GM12878 (cell line): ENCODE measurements around the gene RPS6KA4. TPM values are rescaled to one million over a fixed set of nuclear protein-coding genes. Genes with fewer than 3 reads are reported as not detected.

Source experiments
- ATAC-seq: fragments of 200-7000 bp; cut with Tn5 transposase; 3 replicates; pipeline ENCODE4 v1.9.1; 2020; ENCODE audit warnings: mild to moderate bottlenecking, moderate library complexity
- BruUV-seq: library from RNA; stranded (reverse); fragments of 400-500 nt; replicated peaks from 2 replicates; lab custom pipeline; 2021; lab: Mats Ljungman, UMichigan
- CTCF ChIA-PET: fragments of 300-600 bp; sonication (Branson Sonifier 250); formaldehyde crosslinking; extraction: SDS; loops from one replicate; lab custom pipeline; 2021; ENCODE audit warnings: inconsistent platforms; lab: Yijun Ruan, JAX
- POLR2A ChIA-PET: fragments of 350-600 bp; formaldehyde crosslinking; extraction: SDS; loops from one replicate; lab custom pipeline; 2021; ENCODE audit warnings: inconsistent platforms; lab: Charles Lee
- RAD21 ChIA-PET: fragments of 300-600 bp; sonication (Branson Sonifier 250); formaldehyde crosslinking; loops from one replicate; lab custom pipeline; 2023; ENCODE audit warnings: antibody characterized with exemption; ENCODE audit not compliant: unreplicated experiment; lab: Charles Lee
- SMC1A ChIA-PET: fragments of 300-600 bp; sonication (Branson Sonifier 250); formaldehyde crosslinking; loops from one replicate; lab custom pipeline; 2023; ENCODE audit not compliant: unreplicated experiment, uncharacterized antibody; lab: Charles Lee
- DNase-seq: peaks from one replicate; pipeline ENCODE4 v3.0.0-alpha.2; 2011; ENCODE audit warnings: low read depth, low spot score
- FAIRE-seq: peaks from 3 replicates; lab custom pipeline; 2011; peaks lifted over from hg19 to GRCh38; lab: Jason Lieb, UNC
- H2AFZ ChIP-seq: 2 replicates; pipeline ENCODE4 v1.6.0; 2011; ENCODE audit warnings: low read depth, low read length, control low read depth; ENCODE audit not compliant: control insufficient read depth
- H3K27ac ChIP-seq: 2 replicates; pipeline ENCODE4 v1.5.1; 2011; ENCODE audit warnings: control low read depth; ENCODE audit not compliant: control insufficient read depth, insufficient read depth
- H3K27me3 ChIP-seq, 2 experiments: replicated peaks in 1 of 2; 2 replicates each; pipeline versions ENCODE4 v1.6.0 to v1.6.1; 2011; ENCODE audit warnings: low read length in 1 of 2; ENCODE audit not compliant: control insufficient read depth in 2 of 2, insufficient read depth in 2 of 2
- H3K36me3 ChIP-seq, 2 experiments: 2 replicates each; pipeline ENCODE4 v1.5.1; 2011; ENCODE audit warnings: low read length in 1 of 2; ENCODE audit not compliant: control insufficient read depth in 2 of 2, insufficient read depth in 2 of 2
- H3K4me1 ChIP-seq: 2 replicates; pipeline ENCODE4 v1.6.1; 2011; ENCODE audit warnings: mild to moderate bottlenecking, low read length, moderate library complexity, mixed read lengths; ENCODE audit not compliant: control insufficient read depth, insufficient read depth
- H3K4me2 ChIP-seq: 2 replicates; pipeline ENCODE4 v1.6.0; 2011; ENCODE audit warnings: control low read depth; ENCODE audit not compliant: control insufficient read depth, insufficient read depth
- H3K4me3 ChIP-seq: fragments of 200-600 bp; sonication (generic); 2 replicates; pipeline ENCODE4 v1.5.1; 2016
- H3K79me2 ChIP-seq: 2 replicates; pipeline ENCODE4 v1.6.0; 2011; ENCODE audit warnings: low read length; ENCODE audit not compliant: control insufficient read depth, insufficient read depth
- H3K9ac ChIP-seq: 2 replicates; pipeline ENCODE4 v1.8.0; 2011; ENCODE audit warnings: low read length, control low read depth, mixed read lengths; ENCODE audit not compliant: control insufficient read depth, insufficient read depth
- H3K9me3 ChIP-seq: replicated peaks from 3 replicates; pipeline ENCODE4 v1.5.1; 2011; ENCODE audit warnings: mild to moderate bottlenecking, low read length; ENCODE audit not compliant: control insufficient read depth, insufficient read depth
- H4K20me1 ChIP-seq: 2 replicates; pipeline ENCODE4 v1.6.0; 2011; ENCODE audit not compliant: control insufficient read depth, insufficient read depth
- ATF7 ChIP-seq: fragments of 450-650 bp; IDR thresholded peaks from 2 replicates; pipeline ENCODE4 v1.6.1; 2016; ENCODE audit warnings: low read depth, mild to moderate bottlenecking
- BACH1 ChIP-seq: fragments of 450-650 bp; IDR thresholded peaks from 2 replicates; pipeline ENCODE4 v1.6.1; 2017; ENCODE audit warnings: mild to moderate bottlenecking, borderline replicate concordance
- CBFB ChIP-seq: IDR thresholded peaks from 2 replicates; pipeline ENCODE4 v1.6.1; 2016; ENCODE audit warnings: antibody characterized with exemption, low read depth
- DPF2 ChIP-seq: fragments of 450-650 bp; IDR thresholded peaks from 2 replicates; pipeline ENCODE4 v1.6.1; 2017; ENCODE audit warnings: mild to moderate bottlenecking
- E4F1 ChIP-seq: fragments of 450-650 bp; IDR thresholded peaks from 2 replicates; pipeline ENCODE4 v1.6.1; 2018; ENCODE audit warnings: borderline replicate concordance, mild to moderate bottlenecking; ENCODE audit not compliant: partially characterized antibody
- EP300 ChIP-seq, 2 experiments: fragments of 150-350 bp in 1 of 2; IDR thresholded peaks; 2 replicates each; pipeline ENCODE4 v1.6.1; 2011 to 2012; ENCODE audit warnings: low read depth in 2 of 2, low read length in 2 of 2, borderline replicate concordance in 1 of 2, improper control_type of control experiment in 1 of 2, inconsistent platforms in 1 of 2; ENCODE audit not compliant: control insufficient read depth in 1 of 2
- ESRRA ChIP-seq: IDR thresholded peaks from 2 replicates; pipeline ENCODE4 v1.6.1; 2012; ENCODE audit warnings: mild to moderate bottlenecking, low read length, improper control_type of control experiment
- FOXM1 ChIP-seq: IDR thresholded peaks from 2 replicates; pipeline ENCODE4 v1.6.1; 2012; ENCODE audit warnings: low read depth, mild to moderate bottlenecking, inconsistent platforms, low read length, moderate library complexity
- JUNB ChIP-seq: IDR thresholded peaks from 2 replicates; pipeline ENCODE4 v1.6.1; 2016; ENCODE audit warnings: antibody characterized with exemption, mild to moderate bottlenecking
- KLF5 ChIP-seq: fragments of 450-650 bp; IDR thresholded peaks from 2 replicates; pipeline ENCODE4 v1.6.1; 2014; ENCODE audit warnings: mild to moderate bottlenecking; ENCODE audit not compliant: partially characterized antibody
- MEF2B ChIP-seq: fragments of 450-650 bp; IDR thresholded peaks from 2 replicates; pipeline ENCODE4 v1.6.1; 2018; ENCODE audit warnings: mild to moderate bottlenecking, moderate library complexity; ENCODE audit not compliant: partially characterized antibody, poor library complexity, severe bottlenecking
- NFYB ChIP-seq: IDR thresholded peaks from 2 replicates; pipeline ENCODE4 v1.6.1; 2011; ENCODE audit warnings: low read depth, mild to moderate bottlenecking, low read length, improper control_type of control experiment, moderate library complexity; ENCODE audit not compliant: insufficient read depth
- PRDM15 ChIP-seq: fragments of 450-650 bp; formaldehyde crosslinking; IDR thresholded peaks from 2 replicates; pipeline ENCODE4 v1.4.0; 2020; ENCODE audit warnings: mild to moderate bottlenecking, moderate library complexity
- RELA ChIP-seq: fragments of 450-650 bp; IDR thresholded peaks from 2 replicates; pipeline ENCODE4 v1.8.0; 2014; ENCODE audit warnings: borderline replicate concordance; ENCODE audit not compliant: partially characterized antibody
- SP1 ChIP-seq: IDR thresholded peaks from one replicate; pipeline ENCODE4 v1.6.1; 2011; ENCODE audit warnings: low read depth, low read length
- TARDBP ChIP-seq: IDR thresholded peaks from 2 replicates; pipeline ENCODE4 v1.6.1; 2016; ENCODE audit warnings: borderline replicate concordance
- WGBS: methylation state at CpG from one replicate; pipeline ENCODE4 v1.1.6; 2016; ENCODE audit warnings: low lambda C conversion rate; ENCODE audit not compliant: insufficient replicate concordance, insufficient coverage; ENCODE audit errors: missing lambda C conversion rate; 5-methylcytosine and 5-hydroxymethylcytosine counted together
- in situ Hi-C: fragments of 300-500 bp; cut with MboI; formaldehyde crosslinking; loops from 9 replicates; pipeline ENCODE4 v1.14.3; 2018; ENCODE audit warnings: mixed read lengths
- intact Hi-C: fragments of 100-400 bp; cut with micrococcal nuclease; formaldehyde crosslinking; loops from one replicate; pipeline ENCODE4 v1.14.2; 2022; ENCODE audit not compliant: unreplicated experiment
- polyA plus RNA-seq, 11 experiments: library from polyadenylated mRNA; depleted of rRNA in 4 of 11; unstranded in 6 of 11; stranded (reverse) in 5 of 11; fragments of >200 nt; fragmentation: Nextera tagmentation in 4 of 11; fragmentation: Illumina TruSeq in 1 of 11; extraction: Ambion mirVana in 4 of 11; extraction: Trizol in 1 of 11; gene quantifications; 1 replicate in 1 of 11; 2 replicates in 10 of 11; pipeline versions ENCODE4 v1.2.1 to v1.2.3, GENCODE V29; 2011 to 2016; ENCODE audit warnings: inconsistent platforms in 2 of 11, missing spikeins in 2 of 11, low read depth in 1 of 11
- total RNA-seq, 4 experiments: library from RNA; depleted of rRNA in 3 of 4; stranded (reverse); fragments of >200 nt in 3 of 4; fragmentation: Illumina TruSeq in 1 of 4; extraction: Trizol in 1 of 4; gene quantifications; 2 replicates each; pipeline versions ENCODE4 v1.2.1 to v1.2.3, GENCODE V29; 2013 to 2021

RPS6KA4 gene
- total and polyA plus RNA-seq, 10 of the 15 experiments (the other 5 are each of a cell fraction or from before 2014, with no cell fraction given), result 0.34 to 32.6 (median 11.3) TPM

- TF ChIP-seq MEF2B (no peak), SP1 (no peak), TARDBP (no peak), FOXM1 (no peak)
Observed at GRCh38 chr11:64382047-64382446, 23.1 kb downstream of the RPS6KA4 start (continued).

- ChIA-PET SMC1A (no interaction called here), POLR2A (interaction anchor here (0.6 kb wide), 1 partner anchor 369 kb away, joined by 3 read pairs; no protein-coding TSS in a partner anchor), RAD21 (no interaction called here), CTCF (no interaction called here)
- H3K4me1 ChIP-seq, result no peaks in the 10 kb centered on the region
- H3K4me2 ChIP-seq, result no peak overlapping the region
- DNase-seq (no peak), FAIRE-seq (no peak), ATAC-seq (no peak)
- H3K36me3 ChIP-seq, result no peaks in the 10 kb centered on the region
- H3K27ac ChIP-seq, result no peak overlapping the region
- H3K4me3 ChIP-seq, result no peak overlapping the region
- no peaks in the 10 kb centered on the region for H3K9me3 ChIP-seq
- BruUV-seq, result no TSS peak
- H4K20me1 ChIP-seq, result no peaks in the 10 kb centered on the region
- no peak overlapping the region for H3K9ac ChIP-seq
- peaks cover 0 to 2% of the 10 kb centered on the region in 2 experiments; a peak in 2 of 4 replicates for H3K27me3 ChIP-seq
- 39% methylated on average over 8 of the region's 8 CpGs for WGBS
- H2AFZ ChIP-seq, result no peak overlapping the region
- no peaks in the 10 kb centered on the region for H3K79me2 ChIP-seq
- in situ Hi-C loops (no loop called here), intact Hi-C loops (no loop called here)
- TF ChIP-seq CBFB (no peak), DPF2 (no peak), KLF5 (no peak), ATF7 (no peak), JUNB (no peak), BACH1 (no peak), NFYB (no peak), RELA (no peak), E4F1 (no peak), EP300 (IDR thresholded peaks at IDR 0.05; ENCODE audit: borderline replicate concordance in 1 of 2, control insufficient read depth in 1 of 2, low read depth in 2 of 2, low read length in 2 of 2) (no peak), ESRRA (no peak), PRDM15 (no peak)
Observed at GRCh38 chr11:64382586-64382985, 23.6 kb downstream of the RPS6KA4 start.
